ENCODE results near the gene APOD. TPM values are rescaled to one million over a fixed set of nuclear protein-coding genes. Genes with fewer than 3 reads are reported as not detected.
"Not testable (repeated sequence)": the region's sequence is repeated elsewhere in the genome, so short reads cannot be mapped to it uniquely, and the experiment has no call there.

Gene APOD
- total RNA-seq, 2 experiments from 2014 or later, result not detected

- Mint-ChIP-seq H3K36me3 (ENCODE audit: low read depth) (peaks cover 3% of the 10 kb centered on the region), H3K9me3 (ENCODE audit: insufficient read depth) (no peaks in the 10 kb centered on the region), H3K4me3 (no peak overlapping the region), H3K27ac (no peak overlapping the region), H3K4me1 (ENCODE audit: low read depth) (peaks cover 5% of the 10 kb centered on the region), H3K27me3 (ENCODE audit: low read depth) (no peaks in the 10 kb centered on the region)
- no peak for DNase-seq
- POLR2A ChIA-PET, result no interaction called here
- ATAC-seq, result no peak
- CTCF ChIA-PET, result interaction anchor here (1.0 to 1.5 kb wide), 2 partner anchors 8 to 18 kb away, joined by 3 read pairs; no protein-coding TSS in a partner anchor
These were observed 12.2 kb upstream of the APOD start for GRCh38 chr3:195595785-195596531.

GRCh38 chr3:195591852-195592251 is 8.1 kb upstream of the APOD start:
- H3K27me3 Mint-ChIP-seq (ENCODE audit: low read depth), result no peaks in the 10 kb centered on the region
- ATAC-seq, result no peak
- H3K36me3 Mint-ChIP-seq (ENCODE audit: low read depth), result no peaks in the 10 kb centered on the region
- no peaks in the 10 kb centered on the region for H3K4me1 Mint-ChIP-seq (ENCODE audit: low read depth)
- H3K9me3 Mint-ChIP-seq (ENCODE audit: insufficient read depth), result no peaks in the 10 kb centered on the region
- ChIA-PET POLR2A (no interaction called here), CTCF (no interaction called here)
- DNase-seq, result no peak
- H3K27ac Mint-ChIP-seq, result no peak overlapping the region
- no peak overlapping the region for H3K4me3 Mint-ChIP-seq

- Mint-ChIP-seq H3K36me3 (ENCODE audit: low read depth) (no peaks in the 10 kb centered on the region), H3K27me3 (ENCODE audit: low read depth) (no peaks in the 10 kb centered on the region), H3K4me1 (ENCODE audit: low read depth) (peaks cover 1% of the 10 kb centered on the region), H3K4me3 (no peak overlapping the region), H3K9me3 (ENCODE audit: insufficient read depth) (no peaks in the 10 kb centered on the region), H3K27ac (no peak overlapping the region)
- ATAC-seq, result no peak
- ChIA-PET CTCF (interaction anchor here (0.6 kb wide), 1 partner anchor 30 kb away, joined by 3 read pairs; no protein-coding TSS in a partner anchor), POLR2A (no interaction called here)
- no peak for DNase-seq
These were observed 7.5 kb upstream of the APOD start for GRCh38 chr3:195591220-195591619.

GRCh38 chr3:195590381-195590780 is 6.6 kb upstream of the APOD start:
- ATAC-seq; H3K9me3 Mint-ChIP-seq (ENCODE audit: insufficient read depth); H3K27me3 Mint-ChIP-seq (ENCODE audit: low read depth); H3K36me3 Mint-ChIP-seq (ENCODE audit: low read depth); DNase-seq; H3K4me1 Mint-ChIP-seq (ENCODE audit: low read depth); H3K27ac Mint-ChIP-seq; H3K4me3 Mint-ChIP-seq: not testable (repeated sequence)
- ChIA-PET POLR2A (interaction anchor here (1.1 kb wide), 1 partner anchor 24 kb away, joined by 3 read pairs; no protein-coding TSS in a partner anchor), CTCF (interaction anchor here (0.6 kb wide), 1 partner anchor 29 kb away, joined by 3 read pairs; no protein-coding TSS in a partner anchor)

GRCh38 chr3:195589796-195590195 is 6.1 kb upstream of the APOD start:
- ATAC-seq; H3K9me3 Mint-ChIP-seq (ENCODE audit: insufficient read depth); H3K4me1 Mint-ChIP-seq (ENCODE audit: low read depth); H3K27me3 Mint-ChIP-seq (ENCODE audit: low read depth); H3K4me3 Mint-ChIP-seq; DNase-seq; H3K27ac Mint-ChIP-seq; CTCF ChIA-PET; H3K36me3 Mint-ChIP-seq (ENCODE audit: low read depth): not testable (repeated sequence)
- POLR2A ChIA-PET, result interaction anchor here (0.6 to 1.1 kb wide), 2 partner anchors 24 to 41 kb away, joined by 3 read pairs; no protein-coding TSS in a partner anchor

- no peak overlapping the region for H3K4me3 Mint-ChIP-seq
- no peaks in the 10 kb centered on the region for H3K9me3 Mint-ChIP-seq (ENCODE audit: insufficient read depth)
- ChIA-PET POLR2A (interaction anchor here (0.7 to 1.5 kb wide), 2 partner anchors 37 to 48 kb away, joined by 3 to 4 read pairs; no protein-coding TSS in a partner anchor), CTCF (interaction anchor here (0.7 kb wide), 1 partner anchor 9 kb away, joined by 3 read pairs; no protein-coding TSS in a partner anchor)
- H3K27ac Mint-ChIP-seq, result no peak overlapping the region
- ATAC-seq, result peak; percentile 33
- H3K27me3 Mint-ChIP-seq (ENCODE audit: low read depth), result no peaks in the 10 kb centered on the region
- peak; percentile 32 for DNase-seq
- peaks cover 14% of the 10 kb centered on the region for H3K4me1 Mint-ChIP-seq (ENCODE audit: low read depth)
- no peaks in the 10 kb centered on the region for H3K36me3 Mint-ChIP-seq (ENCODE audit: low read depth)
These were observed 4.1 kb upstream of the APOD start for GRCh38 chr3:195587824-195588223.

- H3K4me1 Mint-ChIP-seq (ENCODE audit: low read depth), result peaks cover 14% of the 10 kb centered on the region
- ATAC-seq, result peak; percentile 5
- ChIA-PET POLR2A (interaction anchor here (0.7 to 1.5 kb wide), 2 partner anchors 37 to 48 kb away, joined by 3 to 4 read pairs; no protein-coding TSS in a partner anchor), CTCF (interaction anchor here (0.7 kb wide), 1 partner anchor 9 kb away, joined by 3 read pairs; no protein-coding TSS in a partner anchor)
- no peak for DNase-seq
- no peak overlapping the region for H3K27ac Mint-ChIP-seq
- no peaks in the 10 kb centered on the region for H3K27me3 Mint-ChIP-seq (ENCODE audit: low read depth)
- no peaks in the 10 kb centered on the region for H3K36me3 Mint-ChIP-seq (ENCODE audit: low read depth)
- no peaks in the 10 kb centered on the region for H3K9me3 Mint-ChIP-seq (ENCODE audit: insufficient read depth)
- H3K4me3 Mint-ChIP-seq, result no peak overlapping the region
These were observed 3.7 kb upstream of the APOD start for GRCh38 chr3:195587406-195587805.

GRCh38 chr3:195584543-195584870 is 767 bp upstream of the APOD start:
- POLR2A ChIA-PET, result interaction anchor here (1.2 kb wide), 1 partner anchor 310 kb away, joined by 4 read pairs; no protein-coding TSS in a partner anchor
- DNase-seq, result no peak
- H3K36me3 Mint-ChIP-seq (ENCODE audit: low read depth), result no peaks in the 10 kb centered on the region
- H3K27me3 Mint-ChIP-seq (ENCODE audit: low read depth), result no peaks in the 10 kb centered on the region
- no peak overlapping the region for H3K4me3 Mint-ChIP-seq
- no peak overlapping the region for H3K27ac Mint-ChIP-seq
- no peaks in the 10 kb centered on the region for H3K9me3 Mint-ChIP-seq (ENCODE audit: insufficient read depth)
- ATAC-seq, result no peak
- H3K4me1 Mint-ChIP-seq (ENCODE audit: low read depth), result peaks cover 14% of the 10 kb centered on the region
- CTCF ChIA-PET, result interaction anchor here (1.2 kb wide), 1 partner anchor 13 kb away, joined by 4 read pairs; no protein-coding TSS in a partner anchor

- CTCF ChIA-PET, result interaction anchor here (1.0 kb wide), 2 partner anchors 17 to 313 kb away, joined by 3 read pairs; no protein-coding TSS in a partner anchor
- POLR2A ChIA-PET, result no interaction called here
- no peak overlapping the region for H3K27ac Mint-ChIP-seq
- no peaks in the 10 kb centered on the region for H3K9me3 Mint-ChIP-seq (ENCODE audit: insufficient read depth)
- DNase-seq (no peak), ATAC-seq (no peak)
- H3K4me1 Mint-ChIP-seq (ENCODE audit: low read depth), result peaks cover 14% of the 10 kb centered on the region
- no peaks in the 10 kb centered on the region for H3K27me3 Mint-ChIP-seq (ENCODE audit: low read depth)
- H3K36me3 Mint-ChIP-seq (ENCODE audit: low read depth), result no peaks in the 10 kb centered on the region
- H3K4me3 Mint-ChIP-seq, result no peak overlapping the region
These were observed 793 bp downstream of the APOD start for GRCh38 chr3:195582947-195583346.

- ChIA-PET POLR2A (interaction anchor here (1.7 kb wide), 1 partner anchor 31 kb away, joined by 5 read pairs; no protein-coding TSS in a partner anchor), CTCF (interaction anchor here (1.3 kb wide), 1 partner anchor 27 kb away, joined by 4 read pairs; no protein-coding TSS in a partner anchor)
- H3K27me3 Mint-ChIP-seq (ENCODE audit: low read depth), result peaks cover 2% of the 10 kb centered on the region
- DNase-seq, result no peak
- no peaks in the 10 kb centered on the region for H3K36me3 Mint-ChIP-seq (ENCODE audit: low read depth)
- no peaks in the 10 kb centered on the region for H3K9me3 Mint-ChIP-seq (ENCODE audit: insufficient read depth)
- H3K27ac Mint-ChIP-seq, result no peak overlapping the region
- peaks cover 11% of the 10 kb centered on the region for H3K4me1 Mint-ChIP-seq (ENCODE audit: low read depth)
- ATAC-seq, result no peak
- H3K4me3 Mint-ChIP-seq, result no peak overlapping the region
These were observed 2.8 kb downstream of the APOD start for GRCh38 chr3:195580744-195581443.

- no peak overlapping the region for H3K4me3 Mint-ChIP-seq
- CTCF ChIA-PET, result no interaction called here
- DNase-seq, result no peak
- POLR2A ChIA-PET, result no interaction called here
- no peaks in the 10 kb centered on the region for H3K9me3 Mint-ChIP-seq (ENCODE audit: insufficient read depth)
- peaks cover 2% of the 10 kb centered on the region for H3K27me3 Mint-ChIP-seq (ENCODE audit: low read depth)
- peaks cover 4% of the 10 kb centered on the region for H3K4me1 Mint-ChIP-seq (ENCODE audit: low read depth)
- no peak for ATAC-seq
- no peak overlapping the region for H3K27ac Mint-ChIP-seq
- no peaks in the 10 kb centered on the region for H3K36me3 Mint-ChIP-seq (ENCODE audit: low read depth)
These were observed 4.5 kb downstream of the APOD start for GRCh38 chr3:195579281-195579680.

- no peaks in the 10 kb centered on the region for H3K36me3 Mint-ChIP-seq (ENCODE audit: low read depth)
- H3K9me3 Mint-ChIP-seq (ENCODE audit: insufficient read depth), result no peaks in the 10 kb centered on the region
- ChIA-PET CTCF (no interaction called here), POLR2A (no interaction called here)
- H3K4me1 Mint-ChIP-seq (ENCODE audit: low read depth), result peaks cover 1% of the 10 kb centered on the region
- ATAC-seq, result no peak
- DNase-seq, result no peak
- no peak overlapping the region for H3K27ac Mint-ChIP-seq
- no peak overlapping the region for H3K4me3 Mint-ChIP-seq
- H3K27me3 Mint-ChIP-seq (ENCODE audit: low read depth), result peaks cover 2% of the 10 kb centered on the region
These were observed 5.2 kb downstream of the APOD start for GRCh38 chr3:195578565-195578964.
